ENCODE measurements around the gene HDAC4. TPM values are rescaled to one million over a fixed set of nuclear protein-coding genes. Genes with fewer than 3 reads are reported as not detected.

Gene HDAC4
- total RNA-seq, 1 donor from 2014 or later = 11.8 TPM

- peaks cover 5% of the 10 kb centered on the region for H3K36me3 ChIP-seq (ENCODE audit: insufficient read depth, low read length)
- H3K9ac ChIP-seq (ENCODE audit: low read length) = no peak overlapping the region
- Mint-ChIP-seq H3K27ac (ENCODE audit: unreplicated experiment) (no peak overlapping the region), H3K36me3 (ENCODE audit: low read depth, unreplicated experiment) (peaks cover 14% of the 10 kb centered on the region), H3K9me3 (ENCODE audit: unreplicated experiment) (no peaks in the 10 kb centered on the region), H3K4me3 (ENCODE audit: unreplicated experiment) (no peak overlapping the region), H3K27me3 (ENCODE audit: low read depth, unreplicated experiment) (peaks cover 4% of the 10 kb centered on the region), H3K4me1 (ENCODE audit: low read depth, unreplicated experiment) (no peaks in the 10 kb centered on the region)
- FAIRE-seq (no peak), DNase-seq (ENCODE audit: low read depth) (no peak)
- no peak overlapping the region for H3K4me3 ChIP-seq (ENCODE audit: insufficient read depth, low read depth, low read length)
- H4K20me1 ChIP-seq (ENCODE audit: insufficient read depth, low read length) = no peaks in the 10 kb centered on the region
- TF ChIP-seq EZH2 (IDR thresholded peaks at IDR 0.05; ENCODE audit: insufficient read depth, low read length) (no peak), CTCF (IDR thresholded peaks at IDR 0.05; ENCODE audit: insufficient read depth, low read depth, low read length) (no peak)
- H2AFZ ChIP-seq (ENCODE audit: low read depth, low read length) = no peak overlapping the region
- no peak overlapping the region for H3K4me2 ChIP-seq (ENCODE audit: low read length)
- no peak overlapping the region for H3K27ac ChIP-seq (ENCODE audit: low read depth, low read length)
- H3K79me2 ChIP-seq (ENCODE audit: insufficient read depth, low read length) = no peaks in the 10 kb centered on the region
- H3K27me3 ChIP-seq (ENCODE audit: insufficient read depth, low read length) = no peaks in the 10 kb centered on the region
- H3K9me3 ChIP-seq (ENCODE audit: insufficient read depth, low read depth, low read length) = no peaks in the 10 kb centered on the region
- H3K4me1 ChIP-seq (ENCODE audit: insufficient read depth, low read length) = no peaks in the 10 kb centered on the region
Measured at GRCh38 chr2:239122421-239123110, 278.3 kb downstream of the HDAC4 start.

DNA sequence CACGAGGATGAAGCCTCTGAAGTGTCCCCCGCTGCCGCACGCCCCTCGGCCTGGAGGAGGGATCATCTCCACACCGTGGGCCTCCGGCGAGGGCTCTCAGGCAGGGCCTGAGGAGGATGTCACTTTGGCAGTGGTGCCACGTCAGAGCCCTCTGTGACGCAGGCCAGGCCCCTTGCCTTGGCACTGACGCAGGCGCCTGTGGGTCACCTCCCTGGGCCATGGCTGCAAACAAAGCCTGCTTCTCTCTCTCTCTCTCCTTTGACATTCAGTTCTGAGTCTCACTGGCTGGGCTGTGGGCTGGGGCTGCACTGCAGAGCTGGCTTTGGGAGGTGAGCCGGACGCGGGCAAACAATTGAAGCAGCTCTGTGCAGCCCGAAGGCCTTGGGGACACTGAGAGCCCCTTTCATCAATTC lies 279.2 kb downstream of the HDAC4 start:
- peaks cover 14% of the 10 kb centered on the region for H3K36me3 Mint-ChIP-seq (ENCODE audit: low read depth, unreplicated experiment)
- no peak overlapping the region for H3K4me2 ChIP-seq (ENCODE audit: low read length)
- H3K4me1 Mint-ChIP-seq (ENCODE audit: low read depth, unreplicated experiment) = no peaks in the 10 kb centered on the region
- H2AFZ ChIP-seq (ENCODE audit: low read depth, low read length) = no peak overlapping the region
- H3K9ac ChIP-seq (ENCODE audit: low read length) = no peak overlapping the region
- TF ChIP-seq CTCF (IDR thresholded peaks at IDR 0.05; ENCODE audit: insufficient read depth, low read depth, low read length) (no peak), EZH2 (IDR thresholded peaks at IDR 0.05; ENCODE audit: insufficient read depth, low read length) (no peak)
- H3K9me3 ChIP-seq (ENCODE audit: insufficient read depth, low read depth, low read length) = no peaks in the 10 kb centered on the region
- no peak overlapping the region for H3K4me3 ChIP-seq (ENCODE audit: insufficient read depth, low read depth, low read length)
- H3K27ac ChIP-seq (ENCODE audit: low read depth, low read length) = no peak overlapping the region
- no peak for DNase-seq (ENCODE audit: low read depth)
- no peak overlapping the region for H3K27ac Mint-ChIP-seq (ENCODE audit: unreplicated experiment)
- peaks cover 5% of the 10 kb centered on the region for H3K36me3 ChIP-seq (ENCODE audit: insufficient read depth, low read length)
- H3K79me2 ChIP-seq (ENCODE audit: insufficient read depth, low read length) = no peaks in the 10 kb centered on the region
- H3K4me1 ChIP-seq (ENCODE audit: insufficient read depth, low read length) = peaks cover 5% of the 10 kb centered on the region
- no peak overlapping the region for H3K4me3 Mint-ChIP-seq (ENCODE audit: unreplicated experiment)
- no peaks in the 10 kb centered on the region for H3K27me3 ChIP-seq (ENCODE audit: insufficient read depth, low read length)
- no peaks in the 10 kb centered on the region for H3K9me3 Mint-ChIP-seq (ENCODE audit: unreplicated experiment)
- no peaks in the 10 kb centered on the region for H4K20me1 ChIP-seq (ENCODE audit: insufficient read depth, low read length)
- peaks cover 4% of the 10 kb centered on the region for H3K27me3 Mint-ChIP-seq (ENCODE audit: low read depth, unreplicated experiment)
- FAIRE-seq = no peak

DNA sequence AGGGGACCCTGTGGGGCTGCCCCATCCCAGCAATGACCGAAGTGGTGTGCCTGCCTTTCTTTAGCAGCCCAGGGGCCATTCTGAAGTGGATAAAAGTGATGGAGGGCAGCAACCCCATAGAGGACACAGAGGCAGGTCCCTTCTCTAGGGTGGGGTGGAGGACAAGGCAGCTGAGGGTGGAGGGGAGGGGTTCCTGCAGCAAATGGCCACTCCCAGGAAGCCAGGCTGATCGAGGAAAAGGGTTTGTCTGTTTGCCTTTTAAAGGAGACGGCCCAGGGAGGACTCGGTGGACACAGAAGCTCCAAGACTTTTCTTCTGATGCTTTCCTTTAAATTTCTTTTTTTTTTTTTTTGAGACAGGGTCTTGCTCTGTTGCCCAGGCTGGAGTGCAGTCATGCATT lies 280.2 kb downstream of the HDAC4 start:
- no peaks in the 10 kb centered on the region for H3K4me1 Mint-ChIP-seq (ENCODE audit: low read depth, unreplicated experiment)
- Histone ChIP-seq H3K79me2 (ENCODE audit: insufficient read depth, low read length) (no peaks in the 10 kb centered on the region), H3K9me3 (ENCODE audit: insufficient read depth, low read depth, low read length) (no peaks in the 10 kb centered on the region), H3K4me3 (ENCODE audit: insufficient read depth, low read depth, low read length) (no peak overlapping the region), H3K27ac (ENCODE audit: low read depth, low read length) (no peak overlapping the region), H3K9ac (ENCODE audit: low read length) (no peak overlapping the region), H2AFZ (ENCODE audit: low read depth, low read length) (no peak overlapping the region), H3K4me1 (ENCODE audit: insufficient read depth, low read length) (peaks cover 5% of the 10 kb centered on the region), H3K4me2 (ENCODE audit: low read length) (no peak overlapping the region), H4K20me1 (ENCODE audit: insufficient read depth, low read length) (no peaks in the 10 kb centered on the region), H3K27me3 (ENCODE audit: insufficient read depth, low read length) (no peaks in the 10 kb centered on the region), H3K36me3 (ENCODE audit: insufficient read depth, low read length) (peaks cover 5% of the 10 kb centered on the region)
- H3K9me3 Mint-ChIP-seq (ENCODE audit: unreplicated experiment) = no peaks in the 10 kb centered on the region
- FAIRE-seq = no peak
- peaks cover 4% of the 10 kb centered on the region for H3K27me3 Mint-ChIP-seq (ENCODE audit: low read depth, unreplicated experiment)
- H3K4me3 Mint-ChIP-seq (ENCODE audit: unreplicated experiment) = no peak overlapping the region
- H3K27ac Mint-ChIP-seq (ENCODE audit: unreplicated experiment) = no peak overlapping the region
- DNase-seq (ENCODE audit: low read depth) = no peak
- peaks cover 14% of the 10 kb centered on the region for H3K36me3 Mint-ChIP-seq (ENCODE audit: low read depth, unreplicated experiment)
- TF ChIP-seq EZH2 (IDR thresholded peaks at IDR 0.05; ENCODE audit: insufficient read depth, low read length) (no peak), CTCF (IDR thresholded peaks at IDR 0.05; ENCODE audit: insufficient read depth, low read depth, low read length) (no peak)
